GM12892 (cell line): ENCODE data around the gene SIGLECL1.

ENCODE experiments used
- POLR2A ChIP-seq: IDR thresholded peaks from 2 replicates; pipeline ENCODE4 v1.6.1; 2011; ENCODE audit warnings: low read depth, low read length, control low read depth
- POLR2AphosphoS5 ChIP-seq: IDR thresholded peaks from 2 replicates; pipeline ENCODE4 v1.6.1; 2011; ENCODE audit warnings: low read depth, low read length, control low read depth

GRCh38 chr19:51317376-51317775 lies 66.5 kb downstream of the SIGLECL1 start:
- TF ChIP-seq POLR2A (no peak), POLR2AphosphoS5 (no peak)
